Measurements from ENCODE around the gene AFMID. TPM values are rescaled to one million over a fixed set of nuclear protein-coding genes. Genes with fewer than 3 reads are reported as not detected.
A peak's percentile ranks its signal among the peaks of the same experiment; 100 is the strongest.

Gene AFMID
- total and polyA plus RNA-seq, 2 donors (not counting 1 experiment from before 2014, with no cell fraction given): 18.2 to 24.8 TPM

DNA sequence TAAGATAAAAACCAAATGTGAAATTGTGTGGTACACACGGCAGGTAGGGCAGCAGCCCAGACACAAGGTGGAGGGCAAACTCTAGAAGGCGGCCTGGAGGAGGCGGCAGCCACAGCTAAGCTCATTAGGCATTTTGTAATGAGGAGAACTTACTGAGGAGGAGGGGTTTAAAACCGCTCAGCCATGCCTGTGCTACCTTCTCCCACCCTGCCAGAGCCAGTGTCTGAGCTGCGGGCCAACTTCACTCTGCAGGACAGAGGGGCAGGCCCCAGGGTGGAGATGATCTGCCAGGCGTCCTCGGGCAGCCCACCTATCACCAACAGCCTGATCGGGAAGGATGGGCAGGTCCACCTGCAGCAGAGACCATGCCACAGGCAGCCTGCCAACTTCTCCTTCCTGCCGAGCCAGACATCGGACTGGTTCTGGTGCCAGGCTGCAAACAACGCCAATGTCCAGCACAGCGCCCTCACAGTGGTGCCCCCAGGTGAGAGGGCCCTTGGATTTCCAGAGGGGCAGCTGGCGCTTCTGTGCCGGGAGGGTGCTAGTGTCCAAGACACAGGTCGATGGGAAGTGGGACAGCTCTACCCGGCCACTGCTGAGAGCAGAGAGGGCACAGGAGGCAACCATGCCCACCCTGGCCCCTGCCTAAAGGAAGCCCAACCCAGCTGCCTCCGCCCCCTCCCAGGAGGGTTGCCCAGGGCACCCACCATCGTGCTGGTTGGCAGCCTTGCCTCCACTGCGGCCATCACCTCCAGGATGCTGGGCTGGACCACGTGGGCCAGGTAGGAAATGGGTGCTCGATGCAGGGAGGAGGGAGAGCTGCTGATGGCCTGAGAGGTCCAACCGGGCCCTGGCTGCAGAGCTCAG, 23.0 kb upstream of the AFMID start:
- no peak for DNase-seq
- Histone ChIP-seq H3K79me2 (ENCODE audit: control insufficient read depth, insufficient read depth, low read length) (peaks cover 21% of the 10 kb centered on the region), H3K27ac (ENCODE audit: low read length in 2 of 2) (no peak overlapping the region), H3K9me3 (ENCODE audit: control extremely low read depth in 1 of 3, control insufficient read depth in 2 of 3, insufficient read depth in 1 of 3, low read length in 2 of 3) (no peaks in the 10 kb centered on the region), H2AFZ (ENCODE audit: insufficient read depth, low read depth, low read length, poor library complexity, severe bottlenecking) (no peak overlapping the region), H3K4me1 (ENCODE audit: control insufficient read depth in 2 of 2, insufficient read depth in 2 of 2, low read length in 2 of 2) (peaks cover 14 to 31% of the 10 kb centered on the region in 2 donors), H3K4me3 (ENCODE audit: control extremely low read depth in 1 of 5, extremely low read depth in 1 of 5, insufficient read depth in 1 of 5, low read depth in 2 of 5, low read length in 4 of 5) (no peak overlapping the region), H3K9ac (ENCODE audit: low read length) (no peak overlapping the region), H3K27me3 (replicated peaks in 1 of 4; ENCODE audit: control extremely low read depth in 1 of 4, control insufficient read depth in 3 of 4, insufficient read depth in 4 of 4, low read length in 3 of 4) (no peaks in the 10 kb centered on the region), H4K20me1 (ENCODE audit: control insufficient read depth, insufficient read depth, low read length, poor library complexity, severe bottlenecking) (peaks cover 4% of the 10 kb centered on the region), H3K36me3 (replicated peaks in 1 of 2; ENCODE audit: control extremely low read depth in 1 of 2, control insufficient read depth in 1 of 2, extremely low read depth in 1 of 2, insufficient read depth in 2 of 2, low read length in 1 of 2) (no peaks in the 10 kb centered on the region), H3K4me2 (replicated peaks; ENCODE audit: low read depth, low read length, poor library complexity, severe bottlenecking) (no peak overlapping the region)
- no peak overlapping the region for H3K4me3 Mint-ChIP-seq
- WGBS (ENCODE audit: insufficient coverage): 67% methylated on average over 20 of the region's 22 CpGs
- H3K27me3 Mint-ChIP-seq: no peaks in the 10 kb centered on the region
- intact Hi-C loops (cut with micrococcal nuclease): no loop called here
- CTCF ChIA-PET: interaction anchor here (0.6 to 3.6 kb wide), 4 partner anchors 12 to 28 kb away, joined by 3 to 17 read pairs (median 4); no protein-coding TSS in a partner anchor
- peak overlapping the region; percentile 20 for H3K27ac Mint-ChIP-seq
- peaks cover 30% of the 10 kb centered on the region for H3K4me1 Mint-ChIP-seq
- POLR2A ChIA-PET: interaction anchor here (1.0 to 1.6 kb wide), 5 partner anchors 8 to 29 kb away, joined by 3 to 4 read pairs (median 3); no protein-coding TSS in a partner anchor
- no peaks in the 10 kb centered on the region for H3K9me3 Mint-ChIP-seq (ENCODE audit: insufficient read depth)
- TF ChIP-seq CTCF (IDR thresholded peaks at IDR 0.05) (no peak), EZH2 (IDR thresholded peaks at IDR 0.05; ENCODE audit: borderline replicate concordance, insufficient read depth, low read depth, low read length, poor library complexity, severe bottlenecking) (no peak)
- no peak for ATAC-seq (ENCODE audit: low read depth)
